Measurements from ENCODE around the gene CPEB1.
"Not testable (repeated sequence)": the region's sequence is repeated elsewhere in the genome, so short reads cannot be mapped to it uniquely, and the experiment has no call there.

CPEB1 gene

GRCh38 chr15:82648257-82649103 lies 1.3 kb upstream of the CPEB1 start:
- DNase-seq = no peak

GRCh38 chr15:82647835-82648256 lies 683 bp upstream of the CPEB1 start:
- DNase-seq = peak; percentile 63

DNA sequence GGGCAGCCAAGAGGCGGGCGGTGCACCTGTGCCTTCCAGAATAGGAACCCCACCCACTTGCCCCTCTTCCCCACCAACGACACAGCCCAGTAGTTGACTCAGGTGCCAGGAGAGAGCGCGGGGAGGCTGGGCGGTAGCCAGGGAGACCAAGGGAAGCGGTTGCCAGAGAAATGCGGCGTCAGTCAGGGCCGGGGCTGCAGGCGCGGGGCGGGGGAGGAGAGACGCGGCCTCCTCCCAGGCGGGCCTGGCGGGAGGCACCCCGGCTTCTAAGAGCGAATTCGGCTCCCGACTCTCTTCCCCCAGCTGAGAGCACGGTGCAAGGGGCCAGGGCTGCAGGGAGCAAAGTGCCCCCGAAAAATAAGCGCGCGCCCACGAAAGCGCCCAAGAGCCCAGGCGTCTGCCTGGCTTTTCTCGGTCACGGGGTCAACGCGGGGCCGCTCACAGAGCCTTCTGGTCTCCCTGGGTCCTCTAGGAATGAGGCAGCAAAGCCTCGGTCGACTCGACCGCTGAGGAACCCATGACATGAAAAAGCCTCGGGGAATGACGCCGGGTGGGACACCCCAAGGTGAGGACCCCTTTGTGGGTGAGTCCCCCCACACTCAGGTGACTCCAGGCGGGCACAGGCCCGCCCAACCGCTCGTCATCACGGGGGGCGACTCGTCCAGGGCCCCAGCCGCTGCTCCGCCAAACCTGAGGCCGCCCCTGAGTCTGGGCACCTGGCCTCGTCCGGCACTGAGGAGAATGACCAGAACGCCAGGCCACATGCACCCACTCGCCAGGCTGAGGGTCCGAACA lies 716 bp downstream of the CPEB1 start:
- DNase-seq = peak; percentile 13

DNA sequence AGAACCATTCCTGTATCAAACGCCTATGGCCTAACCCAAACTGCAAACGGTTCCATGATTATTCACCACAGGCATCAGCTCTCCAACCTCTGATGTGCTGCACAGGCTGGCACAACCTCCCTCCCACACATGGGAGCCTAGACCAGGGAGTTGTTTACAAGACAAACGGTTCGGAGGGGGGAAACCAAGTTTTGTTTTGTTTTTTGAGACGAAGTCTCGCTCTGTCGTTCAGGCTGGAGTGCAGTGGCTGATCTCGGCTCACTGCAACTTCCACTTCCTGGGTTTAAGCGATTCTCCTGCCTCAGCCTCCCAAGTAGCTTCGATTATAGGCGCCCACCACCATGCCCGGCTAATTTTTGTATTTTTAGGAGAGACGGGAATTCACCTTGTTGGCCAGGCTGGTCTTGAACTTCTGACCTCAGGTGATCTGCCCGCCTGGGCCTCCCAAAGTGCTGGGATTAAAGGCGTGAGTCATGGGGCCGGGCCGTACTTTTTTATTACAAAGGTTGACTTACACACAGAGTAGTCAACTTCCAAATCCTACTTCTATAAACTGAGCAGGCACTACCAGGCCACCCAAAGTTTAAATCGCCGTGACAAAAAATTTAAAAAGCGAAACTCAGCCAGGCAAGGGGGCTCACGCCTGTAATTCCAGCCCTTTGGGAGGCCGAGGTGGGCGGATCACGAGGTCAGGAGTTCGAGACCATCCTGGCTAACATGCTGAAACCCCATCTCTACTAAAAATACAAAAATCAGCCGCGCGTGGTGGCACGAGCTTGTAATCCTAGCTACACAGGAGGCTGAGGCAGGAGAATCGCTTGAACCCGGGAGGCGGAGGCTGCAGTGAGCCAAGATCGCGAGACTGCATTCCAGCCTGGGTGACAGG lies 2.0 kb downstream of the CPEB1 start:
- DNase-seq = not testable (repeated sequence)

- DNase-seq = no peak
Observed at GRCh38 chr15:82643992-82644391, 3.2 kb downstream of the CPEB1 start.

DNA sequence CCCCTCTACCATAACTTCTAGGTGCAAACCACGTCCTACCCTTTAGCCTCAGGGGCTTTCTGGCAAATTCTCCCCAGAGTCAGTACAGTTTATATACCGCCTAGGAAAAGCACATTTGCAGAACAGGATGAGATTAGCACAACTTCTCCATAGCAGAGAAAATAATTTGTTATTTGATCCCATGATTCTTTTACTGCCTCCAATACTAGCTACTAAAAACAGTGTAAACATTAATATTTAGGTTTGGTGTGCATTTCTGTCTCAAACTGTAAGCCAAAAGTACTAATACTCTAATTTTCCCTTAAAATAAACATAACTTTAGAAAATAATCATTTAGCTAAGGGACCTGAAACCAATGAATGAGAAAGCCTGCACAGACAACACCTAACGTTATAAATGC lies 4.5 kb downstream of the CPEB1 start:
- no peak for DNase-seq

- DNase-seq = no peak
Observed at GRCh38 chr15:82641129-82641798, 5.9 kb downstream of the CPEB1 start.

- DNase-seq = no peak
Observed at GRCh38 chr15:82640672-82641071, 6.5 kb downstream of the CPEB1 start.

DNA sequence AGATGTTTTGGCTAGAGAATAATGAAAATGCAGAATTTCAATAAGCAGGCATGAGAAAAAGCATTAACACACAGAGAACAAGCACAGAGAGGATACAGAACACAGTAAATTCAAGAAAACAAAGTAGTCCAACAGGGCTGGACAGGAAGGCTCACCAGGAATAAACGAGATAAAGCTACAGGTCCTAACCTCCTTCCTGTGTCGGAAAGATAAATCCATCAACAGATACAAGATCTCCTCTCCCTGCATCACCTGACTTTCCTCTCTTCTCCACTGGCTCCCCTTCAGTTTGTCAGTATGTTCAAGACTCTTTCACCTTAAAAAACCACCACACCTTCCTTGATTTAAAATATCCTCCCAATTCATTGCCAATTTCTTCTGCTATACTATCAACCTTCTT lies 11.4 kb downstream of the CPEB1 start:
- no peak for DNase-seq

- DNase-seq = no peak
Observed at GRCh38 chr15:82630033-82630432, 17.1 kb downstream of the CPEB1 start.

DNA sequence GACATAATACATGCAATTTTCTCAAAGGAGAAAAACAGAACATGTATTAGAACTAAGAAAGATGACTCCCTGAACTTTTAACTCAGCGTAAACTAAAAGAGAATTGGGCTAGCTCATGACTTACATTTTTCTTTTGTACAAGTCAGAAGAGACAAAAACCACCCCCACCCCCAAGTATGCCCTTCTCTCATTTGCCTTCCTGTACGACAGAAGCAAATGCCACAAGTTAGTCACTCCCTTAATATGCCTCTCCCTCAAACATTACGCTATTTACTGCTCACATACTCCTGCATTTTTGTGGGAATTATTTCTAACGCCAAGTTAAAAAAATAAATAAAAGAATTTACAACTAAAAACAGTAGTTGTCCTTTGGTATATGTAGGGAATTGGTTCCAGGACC lies 22.0 kb downstream of the CPEB1 start:
- DNase-seq = no peak

DNA sequence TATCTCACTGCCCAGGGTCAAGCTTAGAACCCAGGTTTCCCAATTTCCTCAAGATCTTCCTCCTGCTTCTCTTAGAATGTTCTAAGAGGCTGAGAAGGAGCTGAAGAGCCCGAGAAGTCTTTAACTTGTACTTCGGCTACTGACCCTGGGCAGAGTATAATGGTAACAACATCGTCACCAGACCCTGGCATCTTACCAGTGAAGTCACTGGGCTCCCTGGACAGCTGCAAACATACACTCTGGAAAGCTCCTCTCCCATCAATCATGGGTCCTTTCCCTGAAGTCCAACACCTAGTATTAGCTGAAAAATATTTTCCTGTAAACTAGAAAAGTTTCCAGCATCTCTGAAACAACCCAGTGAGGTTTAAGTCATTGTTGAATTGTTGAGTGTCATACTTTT lies 22.7 kb downstream of the CPEB1 start:
- DNase-seq = no peak

DNA sequence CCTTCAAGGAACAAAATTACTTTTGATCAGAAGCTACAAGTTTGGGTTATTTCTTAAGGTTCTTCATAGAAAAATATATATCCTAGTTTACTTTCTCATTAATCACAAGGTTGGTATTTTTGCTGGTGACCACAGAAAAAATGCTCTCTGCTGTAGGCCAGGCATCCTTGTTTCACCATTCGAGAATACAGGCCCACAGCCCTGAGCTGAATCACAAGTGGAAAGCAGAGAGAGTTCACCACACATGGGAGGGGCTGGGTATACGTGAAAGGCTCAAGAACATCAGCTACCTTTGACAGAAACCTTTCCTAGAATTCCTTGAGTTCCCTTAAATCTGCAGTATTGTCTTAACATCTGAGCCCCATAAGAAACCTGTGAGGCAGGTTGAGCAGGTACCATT lies 23.2 kb downstream of the CPEB1 start:
- no peak for DNase-seq

DNA sequence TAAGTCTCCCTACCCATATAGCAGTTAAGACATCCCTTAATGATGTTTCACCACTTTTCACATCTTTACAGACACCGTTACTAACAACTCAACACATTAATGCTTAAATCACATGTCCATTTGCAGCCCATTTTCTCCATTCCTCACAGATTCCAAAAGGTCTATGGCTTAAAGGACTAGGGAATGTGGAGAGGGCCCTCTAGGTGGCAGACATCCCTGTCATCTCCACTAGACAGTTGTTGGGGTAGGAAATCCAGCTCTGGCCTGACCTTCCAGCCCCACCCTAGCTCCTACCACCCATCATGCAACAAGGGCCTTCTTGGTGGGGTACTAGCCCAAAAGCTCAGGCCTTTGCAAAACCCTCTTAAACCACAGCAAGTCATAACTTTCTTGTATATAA lies 25.2 kb downstream of the CPEB1 start:
- DNase-seq = no peak

DNA sequence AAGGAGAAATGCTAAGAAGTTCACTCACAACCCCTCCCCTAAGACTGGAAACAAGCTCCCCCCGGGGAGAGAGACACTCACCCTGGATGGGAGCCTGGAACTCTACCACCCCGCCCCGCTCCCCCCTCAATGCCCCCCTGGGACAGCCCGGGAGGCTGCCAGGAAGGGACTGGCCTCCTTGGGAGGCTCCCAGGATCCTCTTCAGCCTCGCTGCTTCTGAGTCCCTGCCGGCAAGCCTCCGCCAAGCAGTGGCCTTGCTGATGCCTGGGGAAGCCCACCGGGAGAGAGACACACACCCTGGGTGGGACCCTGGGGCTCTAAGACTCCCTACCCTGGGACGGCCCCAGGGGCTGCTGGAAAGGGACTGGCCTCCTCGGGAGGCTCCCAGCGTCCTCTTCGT lies 33.4 kb downstream of the CPEB1 start:
- no peak for DNase-seq

DNA sequence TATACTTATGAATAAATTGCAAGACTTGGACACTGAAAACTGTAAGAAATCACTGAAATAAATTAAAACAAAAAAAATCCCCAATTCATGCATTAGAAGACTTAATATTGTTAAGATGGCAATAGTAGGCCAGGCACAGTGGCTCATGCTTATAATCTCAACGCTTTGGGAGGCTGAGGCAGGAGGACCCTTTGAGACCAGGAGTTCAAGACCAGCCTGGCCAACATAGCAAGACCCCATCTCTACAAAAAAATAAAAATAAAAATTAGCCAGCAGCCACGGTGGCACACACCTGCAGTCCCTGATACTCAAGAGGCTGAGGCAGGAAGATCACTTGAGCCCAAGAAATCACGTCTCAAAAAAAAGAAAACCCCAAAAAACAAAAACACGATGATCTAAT lies 35.8 kb downstream of the CPEB1 start:
- DNase-seq = no peak

- DNase-seq = no peak
Observed at GRCh38 chr15:82602195-82602594, 45.0 kb downstream of the CPEB1 start.

- DNase-seq = no peak
Observed at GRCh38 chr15:82599862-82600261, 47.3 kb downstream of the CPEB1 start.

DNA sequence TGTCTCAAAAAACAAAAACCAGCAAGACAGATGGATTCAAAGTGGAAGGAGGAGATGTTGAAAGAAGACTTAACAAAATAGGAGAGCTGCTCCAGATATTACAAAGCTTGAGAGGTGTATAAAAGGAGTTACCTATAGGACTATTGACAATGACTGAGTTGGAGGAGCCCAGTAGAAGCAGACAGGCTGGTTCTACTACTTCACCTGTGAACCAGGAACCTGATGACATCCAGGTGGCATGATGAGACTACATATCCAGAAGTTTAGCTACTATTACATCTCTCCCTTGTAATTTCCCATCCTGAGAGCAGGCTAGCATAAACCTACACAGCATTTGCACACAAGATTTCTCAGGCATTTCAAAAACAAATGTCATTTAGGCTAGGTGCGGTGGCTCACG lies 49.3 kb downstream of the CPEB1 start:
- no peak for DNase-seq

GRCh38 chr15:82595766-82596165 lies 51.4 kb downstream of the CPEB1 start:
- no peak for DNase-seq

GRCh38 chr15:82595203-82595602 lies 52.0 kb downstream of the CPEB1 start:
- no peak for DNase-seq

- no peak for DNase-seq
Observed at GRCh38 chr15:82587805-82588204, 59.4 kb downstream of the CPEB1 start.

DNA sequence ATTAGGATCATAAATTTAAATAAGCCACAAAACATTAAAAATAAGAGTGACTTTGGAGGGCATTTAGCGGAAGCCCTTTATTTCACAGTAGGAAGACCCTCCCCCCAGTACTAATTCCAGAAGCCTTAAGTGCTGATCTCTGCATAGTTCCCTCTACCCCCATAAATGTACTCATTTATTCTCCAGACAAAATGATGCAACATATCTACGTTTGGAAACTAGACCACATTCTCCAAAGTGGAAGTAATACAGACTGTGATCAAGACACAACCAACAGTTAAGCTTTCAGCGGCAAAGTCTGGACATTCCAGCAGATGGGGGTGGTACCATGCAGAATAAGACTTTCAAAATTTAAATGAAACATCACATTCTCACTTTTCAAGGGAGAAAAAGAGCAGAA lies 62.1 kb downstream of the CPEB1 start:
- DNase-seq = no peak

Data from stimulated activated CD4-positive, alpha-beta T cell treated with anti-CD3 and anti-CD28 coated beads, Interleukin-4, amount 100 ng/mL, for 1 hour (primary cell).